ENCODE data around the gene LRMDA.

DNA sequence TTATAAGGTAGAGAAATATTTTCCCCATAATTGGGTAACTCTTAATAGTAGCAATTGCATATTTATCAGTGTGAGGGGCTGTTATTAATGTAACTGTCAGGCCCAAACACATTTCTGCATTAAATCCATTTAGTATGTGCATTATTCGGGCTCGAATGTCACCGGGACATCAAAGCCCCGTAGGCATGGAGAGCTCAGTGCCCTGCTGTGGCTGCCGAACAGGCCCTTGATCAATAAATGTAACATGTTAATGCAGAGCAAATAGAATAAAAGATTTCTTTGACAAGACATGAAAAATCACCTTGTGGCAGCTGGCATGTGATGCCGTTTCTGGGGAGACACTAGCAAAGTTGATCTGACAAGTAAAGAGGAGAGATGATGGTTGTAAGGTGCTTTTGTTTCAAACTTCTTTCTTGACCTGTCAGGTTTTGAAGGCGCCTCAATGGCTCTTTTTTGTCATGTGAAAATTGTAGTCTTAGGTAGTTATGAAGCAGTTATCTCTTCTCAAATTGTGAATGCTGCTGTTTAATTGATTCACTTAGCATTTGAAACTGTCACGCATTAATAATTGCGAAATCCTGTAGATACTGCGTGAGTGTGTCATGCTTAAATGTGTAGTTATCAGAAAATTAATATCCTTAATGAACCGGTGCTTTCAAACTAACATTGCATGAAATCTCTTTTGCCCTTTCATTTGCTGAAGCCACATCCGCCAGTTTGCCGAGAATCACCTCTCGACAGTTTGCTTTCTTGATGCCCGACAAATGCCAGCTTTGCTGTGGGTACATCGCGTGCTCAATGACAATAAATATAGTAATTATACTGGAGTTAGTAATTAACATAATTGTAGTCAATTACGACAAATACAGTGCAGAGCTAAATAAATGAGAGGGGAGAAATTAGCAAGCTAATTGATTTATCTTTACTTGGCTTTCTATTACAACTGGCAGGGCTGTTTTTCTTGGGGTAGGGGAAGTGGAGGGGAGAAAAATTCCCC is 19.5 kb downstream of the LRMDA start:
- TF ChIP-seq RAD21 (IDR thresholded peaks at IDR 0.05 in 1 of 2, conservative IDR thresholded peaks at IDR 0.05 in 1 of 2; ENCODE audit: low read depth in 2 of 2, low read length in 2 of 2) (no peak), POLR2A (IDR thresholded peaks at IDR 0.05; ENCODE audit: control extremely low read depth in 1 of 2, low read depth in 2 of 2, low read length in 2 of 2) (no peak), POLR2AphosphoS5 (IDR thresholded peaks at IDR 0.05; ENCODE audit: low read depth, low read length) (no peak), YY1 (IDR thresholded peaks at IDR 0.05; ENCODE audit: low read depth, low read length) (no peak), CBX8 (IDR thresholded peaks at IDR 0.05; ENCODE audit: borderline replicate concordance, low read depth, low read length) (no peak), SP1 (IDR thresholded peaks at IDR 0.05; ENCODE audit: low read depth, low read length) (no peak), JUN (IDR thresholded peaks at IDR 0.05; ENCODE audit: low read depth, low read length) (no peak), CTCF (IDR thresholded peaks at IDR 0.05; ENCODE audit: control extremely low read depth in 1 of 3, insufficient read depth in 1 of 3, low read depth in 1 of 3, low read length in 3 of 3) (no peak), EZH2 (IDR thresholded peaks at IDR 0.05; ENCODE audit: low read depth, low read length, severe bottlenecking) (no peak), JUND (IDR thresholded peaks at IDR 0.05; ENCODE audit: low read length) (no peak)
